HG03196 (cell line): ENCODE results near the gene PLEKHA1.

Experiments used
- ATAC-seq: cut with Tn5 transposase; IDR thresholded peaks from one replicate; pipeline ENCODE4 v1.9.1; 2021; ENCODE audit not compliant: unreplicated experiment

The PLEKHA1 gene

DNA sequence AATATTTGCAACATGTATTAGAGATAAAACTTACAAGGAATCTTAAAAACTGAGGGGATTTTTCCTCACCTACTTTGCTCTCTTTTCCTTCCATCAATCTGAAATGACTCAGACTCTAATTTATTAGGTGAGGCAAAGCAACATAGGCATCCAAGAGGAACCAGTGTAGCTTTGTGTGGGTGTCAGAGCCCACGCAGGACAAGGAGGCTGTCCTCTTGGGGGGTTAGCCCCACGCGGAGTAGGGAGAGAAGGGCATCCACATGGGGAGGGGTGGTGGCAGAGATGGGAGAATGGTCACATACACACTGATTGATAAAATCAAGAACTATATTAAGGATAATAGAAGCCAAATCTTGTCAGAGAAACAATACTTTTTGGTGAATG is 46.1 kb downstream of the PLEKHA1 start:
- ATAC-seq = no peak

DNA sequence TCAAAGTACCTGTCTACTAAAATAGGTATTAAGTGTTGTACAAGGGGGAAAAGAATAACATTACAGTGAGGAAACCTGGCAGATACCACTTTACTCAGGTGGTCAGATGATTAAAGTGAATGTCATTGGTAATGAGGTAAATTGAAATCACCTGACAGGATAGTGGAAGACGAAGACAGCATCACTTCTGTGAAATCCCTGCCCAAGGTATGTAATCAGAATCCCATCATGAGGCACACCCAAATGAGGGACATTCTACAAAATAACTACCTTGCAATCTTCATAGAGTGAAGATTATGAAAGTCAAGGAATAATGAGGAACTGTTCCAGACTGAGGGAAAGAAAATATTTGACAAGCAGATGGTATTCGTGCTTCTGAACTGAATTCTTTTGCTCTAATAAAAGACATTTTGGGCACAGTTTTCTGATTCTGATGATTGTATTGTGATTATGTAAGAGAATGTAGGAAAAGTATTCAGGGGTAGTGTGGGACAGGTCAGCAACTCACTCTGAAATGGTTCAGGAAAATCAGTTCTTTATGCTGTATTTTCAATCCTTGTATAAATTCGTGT is 46.6 kb downstream of the PLEKHA1 start:
- ATAC-seq = no peak

DNA sequence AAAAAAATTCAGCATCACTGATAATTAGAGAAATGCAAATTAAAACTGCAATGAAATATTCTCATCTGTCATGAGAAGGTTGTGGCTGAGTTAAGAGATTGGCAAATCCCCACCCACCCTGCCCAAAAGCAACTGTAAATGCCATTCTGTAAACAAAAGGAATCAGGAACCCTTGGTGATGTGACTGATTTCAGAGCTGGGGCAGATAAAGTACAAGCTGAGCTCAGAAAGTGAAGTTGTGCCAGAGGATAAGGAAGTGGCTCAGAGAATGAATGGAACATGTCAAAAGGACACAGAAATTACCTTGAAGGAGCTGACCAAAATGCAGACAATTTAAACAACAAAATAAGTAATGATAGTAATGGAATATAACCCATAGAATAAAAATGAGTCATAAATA is 47.2 kb downstream of the PLEKHA1 start:
- ATAC-seq = no peak

DNA sequence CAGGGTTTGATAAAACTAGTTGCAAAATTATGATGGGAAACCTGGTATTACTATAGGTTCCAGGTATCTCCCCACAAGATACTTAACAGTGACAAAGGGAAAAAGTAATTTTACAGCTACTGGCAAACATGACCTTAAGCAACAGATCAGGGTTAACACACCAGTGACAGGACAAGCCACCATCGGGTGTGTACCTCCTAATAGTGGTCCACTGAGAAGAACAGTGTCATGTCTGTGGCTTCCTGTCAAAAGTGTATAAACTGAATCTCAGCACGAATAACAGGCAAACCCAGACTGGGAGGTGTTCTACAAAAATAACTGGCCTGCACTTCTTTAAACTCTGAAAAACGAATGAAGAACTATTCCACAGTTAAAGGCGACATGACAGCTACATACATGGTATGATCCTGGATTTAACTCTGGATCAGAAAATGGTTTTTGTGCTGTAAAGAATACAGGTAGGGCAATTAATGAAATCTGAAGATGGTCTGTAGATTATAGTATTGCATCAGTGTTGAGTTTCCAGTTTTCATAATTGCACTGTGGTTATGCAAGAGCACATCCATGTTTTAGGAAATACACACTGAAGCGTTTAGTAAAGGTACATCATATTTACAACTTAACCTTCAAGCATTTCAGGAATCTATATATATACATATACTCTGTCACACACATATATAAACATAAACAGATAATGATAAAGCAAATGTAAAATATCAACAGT is 47.9 kb downstream of the PLEKHA1 start:
- no peak for ATAC-seq

DNA sequence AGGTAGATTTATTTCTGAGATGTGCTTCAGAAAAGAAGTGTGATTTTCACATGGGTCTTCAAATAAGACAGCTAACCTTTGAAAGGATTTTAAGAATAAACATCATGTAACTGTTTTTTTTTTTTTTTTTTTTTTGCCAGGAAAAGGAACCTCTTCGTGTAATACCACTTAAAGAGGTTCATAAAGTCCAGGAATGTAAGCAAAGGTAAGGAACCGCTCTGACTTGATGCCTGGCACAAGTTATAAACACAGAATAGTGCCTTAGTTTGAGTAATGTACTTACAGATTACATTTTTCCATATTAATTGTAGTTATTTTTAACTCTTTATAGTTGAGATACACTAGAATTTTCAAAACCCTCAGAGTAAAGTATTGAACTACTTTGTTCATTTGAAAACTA is 49.6 kb downstream of the PLEKHA1 start:
- ATAC-seq = no peak

DNA sequence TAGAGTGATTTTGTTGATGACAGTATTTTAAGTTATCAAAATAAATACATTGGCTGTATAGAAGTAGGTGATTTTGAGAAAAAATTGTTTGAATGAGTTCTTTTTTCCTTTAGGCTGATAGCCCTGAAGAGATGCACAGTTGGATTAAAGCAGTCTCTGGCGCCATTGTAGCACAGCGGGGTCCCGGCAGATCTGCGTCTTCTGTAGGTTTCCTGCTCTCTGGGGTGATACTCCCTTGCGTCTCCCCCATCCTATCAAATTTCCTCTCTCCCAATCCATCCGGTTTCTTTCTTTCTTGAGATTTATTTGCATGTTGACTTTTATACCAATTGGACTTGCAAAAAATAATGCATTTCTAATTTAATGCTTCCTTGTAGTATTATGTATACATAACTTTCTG is 52.3 kb downstream of the PLEKHA1 start:
- ATAC-seq = no peak

DNA sequence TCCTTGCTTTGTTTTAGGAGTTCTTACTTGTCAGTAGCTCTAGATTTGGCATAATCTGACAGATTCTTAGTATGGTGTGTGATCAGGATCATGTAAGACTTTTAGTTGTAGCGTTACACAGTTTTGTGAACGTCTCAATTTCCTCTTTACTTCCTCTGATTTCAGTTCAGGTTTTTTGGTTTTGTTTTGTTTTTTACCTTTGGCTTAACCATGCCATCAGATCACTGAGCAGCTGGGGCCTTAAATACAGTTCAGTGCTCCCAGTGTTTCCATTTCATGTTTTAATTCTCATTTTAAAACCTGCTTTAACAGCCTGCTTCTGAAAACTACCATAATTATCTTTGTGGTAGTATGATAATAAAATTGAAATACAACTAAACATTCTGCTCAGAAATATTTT is 52.8 kb downstream of the PLEKHA1 start:
- ATAC-seq = no peak

DNA sequence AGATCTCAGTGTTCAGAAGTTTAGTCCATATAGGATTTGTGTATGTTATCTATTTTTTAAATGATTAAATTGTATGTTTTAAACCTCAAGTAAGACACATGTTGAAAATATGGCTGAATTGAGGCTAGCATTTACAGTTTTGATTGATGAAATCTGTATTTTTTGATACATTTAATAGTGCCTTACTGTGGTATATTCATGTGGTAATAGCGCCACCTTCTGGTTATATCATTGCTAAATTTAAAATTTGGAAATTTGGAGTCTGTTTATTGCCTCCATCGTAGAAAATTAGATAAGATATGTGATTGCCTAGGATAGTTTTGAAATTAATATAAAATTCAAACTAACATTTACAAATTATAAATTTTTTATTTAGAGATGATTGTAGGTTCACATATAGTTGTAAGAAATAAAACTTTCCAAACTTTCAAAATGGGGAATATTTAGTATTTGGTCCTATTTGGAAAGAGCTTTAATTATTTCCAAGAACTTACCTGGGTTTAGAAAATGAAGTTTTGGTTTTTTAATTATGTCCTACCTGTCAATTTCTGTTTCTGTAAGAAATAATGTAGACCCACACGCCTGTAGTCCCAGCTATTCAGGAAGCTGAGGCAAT is 60.8 kb downstream of the PLEKHA1 start:
- ATAC-seq = no peak

DNA sequence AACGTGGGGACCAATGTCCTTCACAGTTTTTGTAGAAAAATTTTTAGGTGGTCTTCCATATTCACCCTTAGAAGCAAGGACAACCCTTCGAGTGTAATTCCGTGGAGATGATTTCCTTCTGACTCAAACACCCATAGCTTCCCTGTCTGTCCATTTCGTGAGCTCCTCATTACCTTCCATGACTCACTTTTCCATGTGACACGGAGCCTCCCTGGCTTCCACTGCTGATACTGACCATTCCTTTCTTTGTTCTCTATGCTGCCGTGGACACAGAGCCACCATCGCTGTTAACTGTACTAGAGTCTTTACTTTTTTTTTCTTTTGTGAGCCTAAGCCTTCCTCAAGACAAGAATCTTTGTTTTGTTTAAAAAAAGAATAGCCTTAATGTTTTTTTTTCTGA is 67.5 kb downstream of the PLEKHA1 start:
- no peak for ATAC-seq

DNA sequence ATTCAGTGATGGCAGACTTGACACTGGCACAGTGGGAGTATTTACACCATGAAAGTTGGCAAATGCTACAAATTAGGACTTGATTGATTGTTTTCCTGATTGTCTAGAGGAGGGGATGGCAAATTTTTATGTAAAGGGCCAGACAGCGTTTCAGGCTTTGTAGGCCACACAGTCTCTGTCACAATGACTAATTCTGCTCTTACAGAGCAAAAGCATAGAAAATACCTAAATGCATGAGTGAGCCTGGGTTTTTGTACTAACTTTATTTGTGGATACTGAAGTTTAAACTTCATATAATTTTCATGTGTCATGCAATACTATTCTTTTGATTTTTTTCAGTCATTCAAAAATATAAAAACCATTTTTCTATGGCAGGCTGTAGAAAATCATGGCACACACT is 71.0 kb downstream of the PLEKHA1 start:
- no peak for ATAC-seq

DNA sequence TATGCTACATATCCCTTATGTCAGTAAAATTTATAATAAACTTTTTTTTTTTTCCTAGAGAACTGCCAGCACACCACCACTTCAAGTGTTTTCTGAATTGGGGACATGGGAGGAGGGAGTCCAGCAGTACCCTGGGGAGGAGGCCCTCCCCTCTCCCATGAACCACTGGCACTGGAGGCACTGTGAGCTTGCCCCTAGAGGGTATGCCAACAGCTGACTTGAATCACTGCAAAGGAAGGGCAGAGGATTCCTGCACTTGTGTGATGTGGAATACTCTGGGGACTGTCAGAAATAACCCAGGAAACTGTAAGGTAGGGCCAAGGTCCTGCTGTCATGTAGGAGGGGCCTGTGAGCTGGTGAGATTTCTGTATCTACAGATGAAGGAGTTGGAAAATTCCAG is 71.4 kb downstream of the PLEKHA1 start:
- ATAC-seq = no peak

DNA sequence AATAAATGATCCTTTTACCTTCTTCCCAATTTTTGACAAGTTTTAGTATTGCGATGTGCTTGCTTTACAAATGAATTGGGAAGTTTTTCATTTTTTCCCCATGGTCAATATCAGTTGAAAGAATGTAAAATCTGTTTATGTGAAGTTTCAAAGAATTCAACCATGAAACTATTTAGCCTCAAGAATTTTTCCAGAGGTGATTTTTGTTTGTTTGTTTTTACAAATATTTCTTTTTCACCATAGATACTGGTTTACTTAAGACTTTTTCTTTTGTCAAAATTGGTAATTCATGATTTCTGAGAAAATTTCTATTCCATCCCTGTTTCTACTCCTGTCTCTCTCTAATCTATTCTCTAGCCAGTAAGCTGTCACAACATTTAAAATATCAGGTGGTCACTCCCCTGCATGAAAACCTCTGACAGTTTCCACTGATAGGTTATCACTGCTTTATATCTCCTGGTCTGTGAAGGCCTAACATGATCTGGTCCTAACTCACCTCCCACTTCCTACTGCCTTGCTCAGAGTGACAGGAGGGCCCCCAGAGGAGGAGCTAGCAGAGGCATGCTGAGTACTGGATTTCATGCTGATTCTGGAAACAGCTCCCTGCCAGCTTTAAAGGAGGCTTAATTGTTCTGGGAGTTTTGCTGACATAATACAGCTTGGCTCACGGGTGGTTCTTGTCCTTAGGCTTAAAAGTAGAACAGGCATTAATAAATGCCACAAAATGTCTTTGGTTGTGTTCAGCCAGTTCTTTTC is 72.3 kb downstream of the PLEKHA1 start:
- ATAC-seq = no peak

DNA sequence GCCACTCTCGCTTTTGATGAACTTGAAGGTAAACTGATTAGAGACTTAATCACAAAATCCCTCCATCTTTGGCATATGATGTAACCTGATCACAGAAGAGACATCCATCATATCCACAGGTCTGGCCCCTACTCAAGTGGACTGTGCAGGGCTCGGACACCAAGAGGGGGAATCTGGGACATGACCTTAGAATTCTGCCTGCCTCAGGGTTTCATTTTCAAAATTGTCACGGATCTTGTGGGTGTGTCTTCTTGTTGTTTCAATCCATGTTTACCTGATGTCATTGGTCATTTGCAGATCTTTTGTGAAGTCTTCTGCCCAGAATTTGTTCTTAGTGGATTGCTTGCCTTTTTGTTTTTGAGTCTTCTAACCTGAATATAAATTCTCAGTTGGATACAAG is 74.1 kb downstream of the PLEKHA1 start:
- ATAC-seq = no peak

DNA sequence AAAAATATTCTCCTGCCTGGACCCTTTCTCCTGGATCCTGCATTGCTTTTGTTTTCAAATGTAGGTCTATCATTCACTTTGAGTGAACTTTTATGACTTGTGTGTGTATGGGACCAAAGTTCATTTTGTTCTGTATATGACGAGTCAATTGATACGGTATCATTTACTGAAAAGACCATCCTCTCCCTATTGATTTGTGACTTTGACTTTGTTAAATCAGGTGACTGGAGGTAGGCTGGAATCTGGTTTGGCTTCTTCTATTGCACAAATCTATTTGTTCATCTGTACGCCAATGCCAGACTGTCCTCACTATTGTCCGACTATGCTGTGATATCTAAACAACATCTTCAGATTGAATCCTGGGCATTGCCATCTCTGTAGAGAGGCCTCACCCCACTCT is 74.6 kb downstream of the PLEKHA1 start:
- ATAC-seq = no peak

DNA sequence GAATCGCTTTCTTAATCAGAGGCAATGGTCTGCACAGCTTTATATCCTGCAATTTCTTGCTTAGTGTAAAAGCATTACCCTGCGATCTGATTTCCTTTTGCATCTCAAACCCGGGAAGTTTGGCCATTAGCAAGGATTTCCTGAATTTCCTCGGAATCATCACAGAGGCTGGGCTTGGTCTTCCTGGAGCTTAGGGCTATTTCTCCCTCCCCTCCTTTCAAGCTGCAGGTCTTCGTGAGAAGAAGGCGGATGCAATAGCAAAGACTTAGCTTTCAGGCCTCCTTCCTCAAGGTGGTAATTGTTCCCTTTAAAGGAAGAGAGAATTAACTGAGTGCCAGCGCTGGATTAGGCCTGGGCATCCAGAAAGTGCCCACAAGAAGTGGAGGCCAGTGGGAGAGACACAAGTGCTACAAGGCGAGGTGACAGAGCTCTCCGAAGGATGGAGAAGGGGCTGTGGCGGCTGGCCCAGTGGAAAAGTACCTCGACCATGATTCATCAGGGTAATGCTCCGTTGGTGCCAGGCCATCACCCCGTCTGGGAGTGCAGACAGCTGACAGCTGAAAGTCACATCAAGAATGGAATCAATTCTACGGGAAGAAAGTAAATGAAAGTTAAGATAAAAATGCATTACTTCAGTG is 76.0 kb downstream of the PLEKHA1 start:
- ATAC-seq = no peak

DNA sequence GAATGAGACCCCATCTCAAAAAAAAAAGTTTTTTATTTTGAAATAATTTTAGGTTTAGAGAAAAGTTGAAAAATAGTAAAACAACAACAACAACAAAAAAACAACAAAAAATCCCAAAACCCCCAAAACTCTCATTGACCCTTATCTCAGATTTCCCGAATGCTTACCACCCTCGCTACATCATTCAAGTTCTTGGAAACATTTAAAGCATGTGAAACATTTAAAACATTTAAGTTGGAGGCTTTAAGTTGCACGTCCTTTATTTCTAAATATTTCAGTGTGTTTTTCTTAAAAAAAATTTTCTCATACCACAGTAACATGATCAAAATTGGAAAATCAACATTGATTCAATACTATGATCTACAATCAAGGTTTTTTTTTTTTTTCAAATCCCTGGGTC is 79.6 kb downstream of the PLEKHA1 start:
- ATAC-seq = no peak

DNA sequence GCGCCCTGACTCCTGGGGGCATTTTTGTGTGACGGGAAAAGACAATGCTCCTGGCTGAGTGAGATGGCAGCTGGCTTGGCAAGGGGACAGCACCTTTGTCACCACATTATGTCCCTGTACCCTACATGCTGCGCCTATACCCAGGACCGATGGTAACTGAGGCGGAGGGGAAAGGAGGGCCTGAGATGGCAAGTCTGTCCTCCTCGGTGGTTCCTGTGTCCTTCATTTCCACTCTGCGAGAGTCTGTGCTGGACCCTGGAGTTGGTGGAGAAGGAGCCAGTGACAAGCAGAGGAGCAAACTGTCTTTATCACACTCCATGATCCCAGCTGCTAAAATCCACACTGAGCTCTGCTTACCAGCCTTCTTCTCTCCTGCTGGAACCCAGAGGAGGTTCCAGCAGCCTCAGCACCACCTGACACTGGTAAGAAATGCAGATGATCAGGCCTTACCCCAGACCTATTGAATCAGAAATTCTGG is 80.1 kb downstream of the PLEKHA1 start, which contains the start of gene ARMS2:
Gene ARMS2, plus strand, starts transcription at position 51 of the 478 bp plus-strand sequence. Its CDS starts 75 bp downstream, at position 126.
- ATAC-seq = no peak

DNA sequence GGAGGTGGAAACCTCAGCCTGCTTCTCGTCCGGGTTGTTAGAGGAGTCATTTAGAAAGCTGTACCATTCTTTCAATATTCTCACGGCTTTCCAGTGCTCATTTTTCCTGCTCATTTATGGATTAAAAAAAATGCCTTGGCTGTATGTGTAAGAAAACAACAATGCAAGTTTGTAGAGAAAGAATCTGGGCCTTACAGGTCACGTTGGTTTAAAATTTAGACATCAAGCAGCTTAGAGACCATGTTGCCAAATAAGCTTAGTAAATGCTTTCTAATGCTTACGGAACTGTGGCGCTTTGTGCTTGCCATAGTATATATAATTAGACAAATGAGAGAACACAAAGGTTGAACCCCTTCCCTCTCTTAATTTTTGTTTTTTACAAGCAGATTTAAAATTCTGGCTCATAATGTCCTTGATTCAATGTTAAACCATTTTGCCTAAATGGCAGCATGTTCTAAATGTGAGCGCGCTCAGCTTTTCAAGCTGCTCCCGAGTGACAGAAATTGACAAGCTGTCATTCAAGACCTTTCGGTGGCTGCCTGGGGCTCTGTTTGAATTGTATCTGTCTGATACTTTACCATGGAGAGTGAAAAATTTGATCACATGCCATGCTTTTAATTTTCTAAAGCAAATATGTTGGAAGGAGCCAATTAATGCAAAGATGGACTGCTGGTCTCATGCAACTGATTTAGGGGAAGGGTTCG is 81.0 kb downstream of the PLEKHA1 start:
- ATAC-seq = no peak

DNA sequence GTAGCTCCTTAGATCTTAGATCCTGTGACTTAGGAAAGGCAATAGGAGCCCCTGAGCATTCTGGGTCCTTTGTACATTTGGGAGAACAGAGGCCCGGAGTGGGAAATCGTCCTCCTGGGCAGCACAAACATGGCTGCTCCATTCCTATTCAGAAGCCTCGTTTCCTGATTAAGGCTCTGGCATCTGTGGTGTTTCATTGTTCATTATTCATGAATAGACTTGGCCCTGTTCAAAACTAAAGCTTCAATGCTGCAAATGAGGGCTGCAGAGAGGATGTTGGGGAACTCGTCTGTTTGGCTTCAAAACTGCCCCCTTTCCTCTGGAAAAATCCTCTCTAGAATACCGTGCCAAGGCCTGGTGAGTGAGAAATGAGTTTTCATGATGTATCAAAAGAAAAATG is 83.4 kb downstream of the PLEKHA1 start:
- no peak for ATAC-seq

DNA sequence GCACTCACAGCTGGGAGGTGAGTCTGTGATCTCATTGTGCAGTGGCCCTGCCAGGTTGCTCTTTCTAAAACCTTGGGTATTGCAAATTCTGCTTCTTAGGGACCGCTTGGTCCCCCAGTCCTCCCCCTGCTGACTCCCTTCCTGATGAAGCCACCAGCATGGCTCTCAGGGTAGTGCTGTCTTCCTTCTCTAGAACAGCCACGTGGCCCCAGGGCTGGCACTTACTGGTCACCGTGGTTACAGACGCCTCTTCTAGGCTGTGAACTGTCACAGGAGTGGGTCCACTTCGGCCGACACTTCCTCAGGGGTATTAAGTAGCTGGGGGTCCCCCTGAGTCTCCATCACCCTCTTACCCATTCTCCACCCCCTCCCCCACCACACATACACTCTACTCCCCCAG is 84.2 kb downstream of the PLEKHA1 start:
- no peak for ATAC-seq
